H9 (cell line): ENCODE results near the gene ANKRD53. TPM values are rescaled to one million over a fixed set of nuclear protein-coding genes. Genes with fewer than 3 reads are reported as not detected.

Experiments used
- DNase-seq: peaks from one replicate; pipeline ENCODE4 v3.0.0-alpha.2; 2017
- H2AFZ ChIP-seq: one replicate; pipeline ENCODE4 v1.6.1; 2013; ENCODE audit warnings: mild to moderate bottlenecking, low read length, control low read depth, moderate library complexity
- H2AK5ac ChIP-seq: 2 replicates; pipeline ENCODE4 v1.6.1; 2013; ENCODE audit warnings: low read length, control low read depth, mixed read lengths; ENCODE audit not compliant: insufficient read length
- H2BK120ac ChIP-seq: one replicate; pipeline ENCODE4 v1.6.1; 2013; ENCODE audit warnings: low read depth, mild to moderate bottlenecking, low read length, control low read depth, inconsistent platforms; ENCODE audit not compliant: poor library complexity, severe bottlenecking
- H2BK12ac ChIP-seq: 2 replicates; pipeline ENCODE4 v1.6.1; 2013; ENCODE audit warnings: low read length, control low read depth, mixed read lengths, low read depth; ENCODE audit not compliant: insufficient read length
- H2BK15ac ChIP-seq: 2 replicates; pipeline ENCODE4 v1.6.1; 2013; ENCODE audit warnings: low read depth, low read length, control low read depth
- H2BK20ac ChIP-seq: one replicate; pipeline ENCODE4 v1.6.1; 2013; ENCODE audit warnings: low read depth, mild to moderate bottlenecking, low read length, control low read depth, inconsistent platforms; ENCODE audit not compliant: poor library complexity, severe bottlenecking
- H2BK5ac ChIP-seq: 2 replicates; pipeline ENCODE4 v1.6.1; 2013; ENCODE audit warnings: low read length, control low read depth, mixed read lengths; ENCODE audit not compliant: insufficient read length
- H3K14ac ChIP-seq: 2 replicates; pipeline ENCODE4 v1.6.1; 2013; ENCODE audit warnings: low read length, control low read depth; ENCODE audit not compliant: insufficient read depth
- H3K18ac ChIP-seq: 2 replicates; pipeline ENCODE4 v1.6.1; 2013; ENCODE audit warnings: low read depth, mild to moderate bottlenecking, mixed read lengths, low read length, control low read depth; ENCODE audit not compliant: insufficient read length
- H3K23ac ChIP-seq: 2 replicates; pipeline ENCODE4 v1.6.1; 2013; ENCODE audit warnings: low read length, control low read depth, mixed read lengths, low read depth; ENCODE audit not compliant: insufficient read length
- H3K23me2 ChIP-seq: 2 replicates; pipeline ENCODE4 v1.6.1; 2013; ENCODE audit warnings: low read depth, mild to moderate bottlenecking, mixed read lengths, low read length, control low read depth; ENCODE audit not compliant: insufficient read length, poor library complexity, severe bottlenecking
- H3K27ac ChIP-seq: 2 replicates; pipeline ENCODE4 v1.5.1; 2013; ENCODE audit warnings: low read length, control low read depth, mixed read lengths, low read depth; ENCODE audit not compliant: insufficient read length
- H3K27me3 ChIP-seq: 2 replicates; pipeline ENCODE4 v1.6.1; 2013; ENCODE audit warnings: low read length, control low read depth, inconsistent platforms; ENCODE audit not compliant: insufficient read depth
- H3K4ac ChIP-seq: 2 replicates; pipeline ENCODE4 v1.6.1; 2013; ENCODE audit warnings: low read depth, mild to moderate bottlenecking, control low read depth, inconsistent platforms, low read length, moderate library complexity
- H3K4me1 ChIP-seq: 2 replicates; pipeline ENCODE4 v1.6.1; 2013; ENCODE audit warnings: low read length, control low read depth, inconsistent platforms; ENCODE audit not compliant: insufficient read depth
- H3K4me2 ChIP-seq: 2 replicates; pipeline ENCODE4 v1.6.1; 2013; ENCODE audit warnings: low read length, control low read depth, mixed read lengths; ENCODE audit not compliant: insufficient read length, insufficient read depth
- H3K56ac ChIP-seq: 2 replicates; pipeline ENCODE4 v1.6.1; 2013; ENCODE audit warnings: low read depth, mild to moderate bottlenecking, mixed read lengths, low read length, control low read depth; ENCODE audit not compliant: insufficient read length
- H3K79me1 ChIP-seq: 2 replicates; pipeline ENCODE4 v1.6.1; 2013; ENCODE audit warnings: low read depth, mild to moderate bottlenecking, moderate library complexity, low read length, control low read depth, inconsistent platforms; ENCODE audit not compliant: insufficient read depth, poor library complexity, severe bottlenecking
- H3K79me2 ChIP-seq: 2 replicates; pipeline ENCODE4 v1.6.1; 2013; ENCODE audit warnings: low read length, control low read depth, inconsistent platforms; ENCODE audit not compliant: insufficient read depth
- H3K9ac ChIP-seq: 2 replicates; pipeline ENCODE4 v1.6.1; 2013; ENCODE audit warnings: low read length, control low read depth, mixed read lengths; ENCODE audit not compliant: insufficient read length; ENCODE audit errors: extremely low read depth
- H3K9me3 ChIP-seq: one replicate; pipeline ENCODE4 v1.6.1; 2013; ENCODE audit warnings: low read depth, low read length, inconsistent platforms; ENCODE audit not compliant: control insufficient read depth
- H3T11ph ChIP-seq: one replicate; pipeline ENCODE4 v1.6.1; 2013; ENCODE audit warnings: mild to moderate bottlenecking, low read length, control low read depth, inconsistent platforms
- H4K20me1 ChIP-seq: one replicate; pipeline ENCODE4 v1.6.1; 2013; ENCODE audit not compliant: control insufficient read depth, insufficient read length, insufficient read depth
- H4K5ac ChIP-seq: 2 replicates; pipeline ENCODE4 v1.6.1; 2013; ENCODE audit warnings: low read depth, mild to moderate bottlenecking, mixed read lengths, low read length, control low read depth; ENCODE audit not compliant: insufficient read length
- H4K8ac ChIP-seq: replicated peaks from 2 replicates; pipeline ENCODE4 v1.6.1; 2013; ENCODE audit warnings: low read length, control low read depth, mixed read lengths, low read depth; ENCODE audit not compliant: insufficient read length
- H4K91ac ChIP-seq: 2 replicates; pipeline ENCODE4 v1.6.1; 2013; ENCODE audit warnings: low read depth, mild to moderate bottlenecking, moderate library complexity, mixed read lengths, low read length, control low read depth; ENCODE audit not compliant: insufficient read length
- H3K27ac Mint-ChIP-seq, 3 experiments: 2 replicates in 2 of 3; 3 replicates in 1 of 3; pipeline ENCODE4 v1.8.0; 2020 to 2021; ENCODE audit warnings: mixed read lengths in 3 of 3, mild to moderate bottlenecking in 1 of 3, moderate library complexity in 1 of 3
- H3K27me3 Mint-ChIP-seq: 2 replicates; pipeline ENCODE4 v1.8.0; 2021; ENCODE audit warnings: low read depth, mild to moderate bottlenecking, moderate library complexity, mixed read lengths
- H3K36me3 Mint-ChIP-seq, 3 experiments: 2 replicates in 2 of 3; 3 replicates in 1 of 3; pipeline ENCODE4 v1.8.0; 2020 to 2021; ENCODE audit warnings: low read depth in 3 of 3, mixed read lengths in 3 of 3; ENCODE audit not compliant: insufficient read depth in 1 of 3
- H3K4me1 Mint-ChIP-seq, 2 experiments: 2 replicates each; pipeline ENCODE4 v1.8.0; 2020; ENCODE audit warnings: mixed read lengths in 2 of 2
- H3K4me3 Mint-ChIP-seq, 2 experiments: 2 replicates in 1 of 2; 3 replicates in 1 of 2; pipeline ENCODE4 v1.8.0; 2020 to 2021; ENCODE audit warnings: mild to moderate bottlenecking in 2 of 2, mixed read lengths in 2 of 2, moderate library complexity in 1 of 2
- H3K9me3 Mint-ChIP-seq, 2 experiments: 2 replicates in 1 of 2; 3 replicates in 1 of 2; pipeline ENCODE4 v1.8.0; 2020; ENCODE audit warnings: mild to moderate bottlenecking in 2 of 2, mixed read lengths in 2 of 2, moderate library complexity in 1 of 2
- WGBS: extraction: QIAGEN DNeasy Blood & Tissue Kit; methylation state at CpG from one replicate; pipeline ENCODE4 v1.1.7; 2013; ENCODE audit warnings: missing lambda C conversion rate, low lambda C conversion rate, mixed read lengths; ENCODE audit not compliant: insufficient read length; ENCODE audit errors: extremely low coverage; 5-methylcytosine and 5-hydroxymethylcytosine counted together
- total RNA-seq: library from RNA; stranded (reverse); gene quantifications from 2 replicates; pipeline ENCODE4 v1.2.1, GENCODE V29; 2021
- TF ChIP-seq, protein P1 (sequence below): fragments of 200-600 bp; sonication (generic); conservative IDR thresholded peaks from 3 replicates; pipeline ENCODE4 v1.8.0; 2021; ENCODE audit warnings: antibody characterized with exemption, mild to moderate bottlenecking

Gene ANKRD53
- total RNA-seq, 1 experiment from 2014 or later: 0.28 TPM

DNA sequence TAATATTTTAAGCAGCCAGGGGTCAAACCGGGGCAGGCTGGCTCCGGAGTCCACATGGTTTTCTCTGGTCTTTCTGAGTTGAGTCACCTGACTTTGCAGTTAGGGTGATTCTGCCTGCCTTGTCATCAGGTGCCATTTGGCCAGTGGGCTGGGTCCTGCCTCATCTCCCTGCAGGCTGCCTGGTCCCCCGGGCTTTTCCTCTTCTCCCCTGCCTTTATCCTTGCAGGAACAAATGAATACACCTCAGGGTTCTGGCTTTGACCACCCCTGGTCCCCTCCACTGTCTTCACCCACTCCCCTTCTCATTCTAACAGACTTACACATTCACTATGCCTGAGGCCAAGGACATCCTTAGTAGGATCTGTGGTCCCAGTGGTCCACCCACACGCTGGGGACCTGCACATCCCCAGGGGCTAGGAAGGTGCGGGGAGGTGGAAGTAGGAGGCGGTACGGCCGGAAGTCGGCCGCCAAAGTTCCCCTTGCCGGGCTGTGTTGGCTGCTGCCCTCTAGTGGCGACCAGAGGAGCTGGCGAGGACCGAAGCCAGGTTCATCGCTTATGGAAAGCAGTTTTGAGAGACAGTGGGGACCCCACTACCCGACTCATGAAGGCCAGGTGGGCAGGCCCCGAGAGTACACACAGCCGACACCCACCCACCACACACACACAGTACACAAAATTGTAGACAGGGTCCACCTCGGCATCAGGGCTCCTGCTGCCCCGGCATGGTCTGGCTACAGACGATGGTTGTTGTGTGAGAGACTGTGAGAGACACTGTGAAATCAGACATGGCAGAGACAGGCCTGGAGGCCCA, 22.6 kb downstream of the ANKRD53 start:
- H3K9me3 Mint-ChIP-seq: no peaks in the 10 kb centered on the region
- H3K27me3 Mint-ChIP-seq: peaks cover 41% of the 10 kb centered on the region
- Histone ChIP-seq H3K9ac (no peak overlapping the region), H2AFZ (peak overlapping the region; percentile 97), H3K27me3 (no peaks in the 10 kb centered on the region), H3K9me3 (no peaks in the 10 kb centered on the region), H3K79me1 (no peaks in the 10 kb centered on the region), H3K23ac (no peak overlapping the region), H2BK5ac (no peak overlapping the region), H3K4me1 (peaks cover 8% of the 10 kb centered on the region; the same call in 1 of the 2 replicates), H3K4me2 (peak overlapping the region; percentile 32), H3K14ac (no peak overlapping the region), H3K27ac (no peak overlapping the region), H2BK20ac (no peak overlapping the region), H4K91ac (no peak overlapping the region), H2AK5ac (no peak overlapping the region), H3K79me2 (no peaks in the 10 kb centered on the region), H3T11ph (no peak overlapping the region), H2BK120ac (no peak overlapping the region), H4K20me1 (no peaks in the 10 kb centered on the region), H4K8ac (no peak overlapping the region), H3K23me2 (peaks cover 7% of the 10 kb centered on the region), H2BK15ac (0 out of 2 replicates have a peak overlapping the region, but pooled peaks have one; percentile 13), H4K5ac (no peak overlapping the region), H3K18ac (no peak overlapping the region), H3K4ac (no peak overlapping the region), H3K56ac (no peak overlapping the region), H2BK12ac (no peak overlapping the region)
- TF ChIP-seq, protein P1, sequence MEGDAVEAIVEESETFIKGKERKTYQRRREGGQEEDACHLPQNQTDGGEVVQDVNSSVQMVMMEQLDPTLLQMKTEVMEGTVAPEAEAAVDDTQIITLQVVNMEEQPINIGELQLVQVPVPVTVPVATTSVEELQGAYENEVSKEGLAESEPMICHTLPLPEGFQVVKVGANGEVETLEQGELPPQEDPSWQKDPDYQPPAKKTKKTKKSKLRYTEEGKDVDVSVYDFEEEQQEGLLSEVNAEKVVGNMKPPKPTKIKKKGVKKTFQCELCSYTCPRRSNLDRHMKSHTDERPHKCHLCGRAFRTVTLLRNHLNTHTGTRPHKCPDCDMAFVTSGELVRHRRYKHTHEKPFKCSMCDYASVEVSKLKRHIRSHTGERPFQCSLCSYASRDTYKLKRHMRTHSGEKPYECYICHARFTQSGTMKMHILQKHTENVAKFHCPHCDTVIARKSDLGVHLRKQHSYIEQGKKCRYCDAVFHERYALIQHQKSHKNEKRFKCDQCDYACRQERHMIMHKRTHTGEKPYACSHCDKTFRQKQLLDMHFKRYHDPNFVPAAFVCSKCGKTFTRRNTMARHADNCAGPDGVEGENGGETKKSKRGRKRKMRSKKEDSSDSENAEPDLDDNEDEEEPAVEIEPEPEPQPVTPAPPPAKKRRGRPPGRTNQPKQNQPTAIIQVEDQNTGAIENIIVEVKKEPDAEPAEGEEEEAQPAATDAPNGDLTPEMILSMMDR: peak; percentile 96
- no peak overlapping the region for H3K27ac Mint-ChIP-seq
- peak overlapping the region; percentile 31 to 41; a peak in 3 of 5 replicates for H3K4me3 Mint-ChIP-seq
- peaks cover 15 to 20% of the 10 kb centered on the region in 2 experiments for H3K4me1 Mint-ChIP-seq
- no CpG with 5 or more reads among the region's 21 CpGs for WGBS
- DNase-seq: peak; percentile 83
- H3K36me3 Mint-ChIP-seq: no peaks in the 10 kb centered on the region
